ENCODE data around the gene PLEKHB2. TPM values are rescaled to one million over a fixed set of nuclear protein-coding genes. Genes with fewer than 3 reads are reported as not detected.

PLEKHB2 gene
- total and polyA plus RNA-seq, 3 experiments from 2014 or later = 47.7 to 84.5 (median 48.2) TPM

GRCh38 chr2:131127076-131127475 is 21.9 kb downstream of the PLEKHB2 start:
- ChIA-PET POLR2A (no interaction called here), CTCF (no interaction called here)
- H3K9me3 ChIP-seq (ENCODE audit: low read length) = no peaks in the 10 kb centered on the region
- peaks cover 7 to 15% (median 12%) of the 10 kb centered on the region in 3 donors for H3K4me1 Mint-ChIP-seq
- no peaks in the 10 kb centered on the region for H3K27me3 ChIP-seq (ENCODE audit: insufficient read depth, low read length, poor library complexity, severe bottlenecking)
- peak overlapping the region in 1 of 8 donors; percentile 19 for H3K27ac Mint-ChIP-seq
- H3K36me3 ChIP-seq (ENCODE audit: insufficient read depth, low read length) = peaks cover 49% of the 10 kb centered on the region
- no peak overlapping the region for H3K27ac ChIP-seq (ENCODE audit: low read depth, low read length)
- no peak for DNase-seq
- H3K4me1 ChIP-seq (ENCODE audit: insufficient read depth, low read length) = no peaks in the 10 kb centered on the region
- H3K9me3 Mint-ChIP-seq = no peaks in the 10 kb centered on the region
- H3K4me3 ChIP-seq (ENCODE audit: low read length) = no peak overlapping the region
- H3K36me3 Mint-ChIP-seq = peaks cover 19 to 85% (median 35%) of the 10 kb centered on the region in 3 donors
- H3K27me3 Mint-ChIP-seq = no peaks in the 10 kb centered on the region
- H3K4me3 Mint-ChIP-seq = no peak overlapping the region

- ChIA-PET POLR2A (no interaction called here), CTCF (no interaction called here)
- Histone ChIP-seq H3K4me3 (ENCODE audit: low read length) (no peak overlapping the region), H3K27ac (ENCODE audit: low read depth, low read length) (no peak overlapping the region), H3K36me3 (ENCODE audit: insufficient read depth, low read length) (peaks cover 42% of the 10 kb centered on the region), H3K4me1 (ENCODE audit: insufficient read depth, low read length) (no peaks in the 10 kb centered on the region), H3K9me3 (ENCODE audit: low read length) (no peaks in the 10 kb centered on the region), H3K27me3 (ENCODE audit: insufficient read depth, low read length, poor library complexity, severe bottlenecking) (no peaks in the 10 kb centered on the region)
- Mint-ChIP-seq H3K4me3 (no peak overlapping the region), H3K27me3 (no peaks in the 10 kb centered on the region), H3K27ac (peak overlapping the region in 2 of 8 donors; percentile 19 to 72), H3K9me3 (no peaks in the 10 kb centered on the region), H3K36me3 (peaks cover 19 to 83% (median 33%) of the 10 kb centered on the region in 3 donors), H3K4me1 (peaks cover under 1 to 12% (median 6%) of the 10 kb centered on the region in 3 donors)
- no peak for DNase-seq
Observed at GRCh38 chr2:131127981-131128380, 22.8 kb downstream of the PLEKHB2 start.

GRCh38 chr2:131130298-131130596 is 25.1 kb downstream of the PLEKHB2 start:
- Histone ChIP-seq H3K4me1 (ENCODE audit: insufficient read depth, low read length) (no peaks in the 10 kb centered on the region), H3K36me3 (ENCODE audit: insufficient read depth, low read length) (peaks cover 39% of the 10 kb centered on the region), H3K27ac (ENCODE audit: low read depth, low read length) (no peak overlapping the region), H3K9me3 (ENCODE audit: low read length) (no peaks in the 10 kb centered on the region), H3K4me3 (ENCODE audit: low read length) (no peak overlapping the region), H3K27me3 (ENCODE audit: insufficient read depth, low read length, poor library complexity, severe bottlenecking) (no peaks in the 10 kb centered on the region)
- DNase-seq = no peak
- H3K9me3 Mint-ChIP-seq = no peaks in the 10 kb centered on the region
- peak overlapping the region in 2 of 8 donors; percentile 6 to 41 for H3K27ac Mint-ChIP-seq
- no peaks in the 10 kb centered on the region for H3K27me3 Mint-ChIP-seq
- peaks cover 17 to 86% (median 37%) of the 10 kb centered on the region in 3 donors for H3K36me3 Mint-ChIP-seq
- POLR2A ChIA-PET = no interaction called here
- H3K4me3 Mint-ChIP-seq = no peak overlapping the region
- CTCF ChIA-PET = no interaction called here
- H3K4me1 Mint-ChIP-seq = peaks cover 0 to 6% (median 0%) of the 10 kb centered on the region in 3 donors

- Mint-ChIP-seq H3K36me3 (peaks cover 16 to 78% (median 30%) of the 10 kb centered on the region in 3 donors), H3K4me3 (no peak overlapping the region), H3K9me3 (no peaks in the 10 kb centered on the region), H3K4me1 (peaks cover 5 to 13% (median 13%) of the 10 kb centered on the region in 3 donors), H3K27ac (peak overlapping the region in 3 of 8 donors; percentile 70 to 84 (median 84)), H3K27me3 (no peaks in the 10 kb centered on the region)
- no peak for DNase-seq
- peaks cover 18% of the 10 kb centered on the region for H3K36me3 ChIP-seq (ENCODE audit: insufficient read depth, low read length)
- no peak overlapping the region for H3K27ac ChIP-seq (ENCODE audit: low read depth, low read length)
- H3K9me3 ChIP-seq (ENCODE audit: low read length) = no peaks in the 10 kb centered on the region
- no peaks in the 10 kb centered on the region for H3K27me3 ChIP-seq (ENCODE audit: insufficient read depth, low read length, poor library complexity, severe bottlenecking)
- no peak overlapping the region for H3K4me3 ChIP-seq (ENCODE audit: low read length)
- POLR2A ChIA-PET = no interaction called here
- H3K4me1 ChIP-seq (ENCODE audit: insufficient read depth, low read length) = no peaks in the 10 kb centered on the region
- CTCF ChIA-PET = no interaction called here
Observed at GRCh38 chr2:131132729-131133128, 27.6 kb downstream of the PLEKHB2 start.

- no peak overlapping the region for H3K4me3 ChIP-seq (ENCODE audit: low read length)
- H3K4me1 ChIP-seq (ENCODE audit: insufficient read depth, low read length) = no peaks in the 10 kb centered on the region
- no peak overlapping the region for H3K27ac ChIP-seq (ENCODE audit: low read depth, low read length)
- H3K27me3 Mint-ChIP-seq = no peaks in the 10 kb centered on the region
- H3K4me1 Mint-ChIP-seq = peaks cover 19 to 30% (median 29%) of the 10 kb centered on the region in 3 donors
- no peaks in the 10 kb centered on the region for H3K9me3 ChIP-seq (ENCODE audit: low read length)
- H3K27ac Mint-ChIP-seq = peak overlapping the region in 3 of 8 donors; percentile 6 to 26 (median 7)
- CTCF ChIA-PET = no interaction called here
- no peak overlapping the region for H3K4me3 Mint-ChIP-seq
- H3K27me3 ChIP-seq (ENCODE audit: insufficient read depth, low read length, poor library complexity, severe bottlenecking) = no peaks in the 10 kb centered on the region
- no peak for DNase-seq
- H3K36me3 Mint-ChIP-seq = peaks cover 4 to 81% (median 16%) of the 10 kb centered on the region in 3 donors
- POLR2A ChIA-PET = no interaction called here
- H3K36me3 ChIP-seq (ENCODE audit: insufficient read depth, low read length) = peaks cover 26% of the 10 kb centered on the region
- no peaks in the 10 kb centered on the region for H3K9me3 Mint-ChIP-seq
Observed at GRCh38 chr2:131140581-131140980, 35.4 kb downstream of the PLEKHB2 start.

GRCh38 chr2:131142849-131143248 is 37.7 kb downstream of the PLEKHB2 start:
- peak overlapping the region in 2 of 8 donors; percentile 42 to 55 for H3K27ac Mint-ChIP-seq
- peaks cover 12 to 24% (median 15%) of the 10 kb centered on the region in 3 donors for H3K4me1 Mint-ChIP-seq
- Histone ChIP-seq H3K9me3 (ENCODE audit: low read length) (no peaks in the 10 kb centered on the region), H3K4me3 (ENCODE audit: low read length) (no peak overlapping the region), H3K27me3 (ENCODE audit: insufficient read depth, low read length, poor library complexity, severe bottlenecking) (no peaks in the 10 kb centered on the region), H3K4me1 (ENCODE audit: insufficient read depth, low read length) (no peaks in the 10 kb centered on the region), H3K36me3 (ENCODE audit: insufficient read depth, low read length) (peaks cover 38% of the 10 kb centered on the region), H3K27ac (ENCODE audit: low read depth, low read length) (no peak overlapping the region)
- peaks cover 4 to 86% (median 12%) of the 10 kb centered on the region in 3 donors for H3K36me3 Mint-ChIP-seq
- CTCF ChIA-PET = no interaction called here
- no peaks in the 10 kb centered on the region for H3K9me3 Mint-ChIP-seq
- H3K4me3 Mint-ChIP-seq = no peak overlapping the region
- POLR2A ChIA-PET = no interaction called here
- no peak for DNase-seq
- no peaks in the 10 kb centered on the region for H3K27me3 Mint-ChIP-seq

- POLR2A ChIA-PET = no interaction called here
- CTCF ChIA-PET = no interaction called here
- Mint-ChIP-seq H3K27ac (peak overlapping the region in 4 of 8 donors; percentile 30 to 57 (median 43)), H3K4me3 (no peak overlapping the region), H3K36me3 (peaks cover 4 to 88% (median 12%) of the 10 kb centered on the region in 3 donors), H3K9me3 (no peaks in the 10 kb centered on the region), H3K4me1 (peaks cover 8 to 14% (median 10%) of the 10 kb centered on the region in 3 donors), H3K27me3 (no peaks in the 10 kb centered on the region)
- Histone ChIP-seq H3K4me1 (ENCODE audit: insufficient read depth, low read length) (no peaks in the 10 kb centered on the region), H3K9me3 (ENCODE audit: low read length) (no peaks in the 10 kb centered on the region), H3K36me3 (ENCODE audit: insufficient read depth, low read length) (peaks cover 44% of the 10 kb centered on the region), H3K27ac (ENCODE audit: low read depth, low read length) (no peak overlapping the region), H3K27me3 (ENCODE audit: insufficient read depth, low read length, poor library complexity, severe bottlenecking) (no peaks in the 10 kb centered on the region), H3K4me3 (ENCODE audit: low read length) (no peak overlapping the region)
- no peak for DNase-seq
Observed at GRCh38 chr2:131143803-131144202, 38.7 kb downstream of the PLEKHB2 start.

- Histone ChIP-seq H3K27me3 (ENCODE audit: insufficient read depth, low read length, poor library complexity, severe bottlenecking) (no peaks in the 10 kb centered on the region), H3K36me3 (ENCODE audit: insufficient read depth, low read length) (peaks cover 39% of the 10 kb centered on the region), H3K4me3 (ENCODE audit: low read length) (no peak overlapping the region), H3K27ac (ENCODE audit: low read depth, low read length) (no peak overlapping the region), H3K4me1 (ENCODE audit: insufficient read depth, low read length) (no peaks in the 10 kb centered on the region), H3K9me3 (ENCODE audit: low read length) (no peaks in the 10 kb centered on the region)
- Mint-ChIP-seq H3K9me3 (no peaks in the 10 kb centered on the region), H3K36me3 (peaks cover 4 to 88% (median 11%) of the 10 kb centered on the region in 3 donors), H3K4me3 (no peak overlapping the region), H3K4me1 (peaks cover 3 to 9% (median 5%) of the 10 kb centered on the region in 3 donors), H3K27me3 (no peaks in the 10 kb centered on the region), H3K27ac (peak overlapping the region in 2 of 8 donors; percentile 42 to 82)
- no peak for DNase-seq
- POLR2A ChIA-PET = no interaction called here
- CTCF ChIA-PET = interaction anchor here (1.5 kb wide), 1 partner anchor 9 kb away, joined by 8 read pairs; no protein-coding TSS in a partner anchor
Observed at GRCh38 chr2:131145040-131145439, 39.9 kb downstream of the PLEKHB2 start.
